Measurements from ENCODE around the gene PREB.

PREB gene

GRCh38 chr2:27148801-27149439, 14.5 kb upstream of the PREB start, which contains the start of gene TCF23:
TSS of gene TCF23 (plus strand) at chr2:27149004. CDS start at chr2:27149134, 130 bp downstream.
- Histone ChIP-seq H3K4me1 (ENCODE audit: insufficient read depth, poor library complexity, severe bottlenecking) (no peaks in the 10 kb centered on the region), H3K27ac (ENCODE audit: poor library complexity, severe bottlenecking) (no peak within 1 kb of the TSS), H3K27me3 (ENCODE audit: insufficient read depth, poor library complexity, severe bottlenecking) (no peaks in the 10 kb centered on the region), H3K36me3 (ENCODE audit: low read depth) (no peaks in the 10 kb centered on the region), H3K9me3 (ENCODE audit: severe bottlenecking) (no peaks in the 10 kb centered on the region), H3K4me3 (ENCODE audit: severe bottlenecking) (no peak within 1 kb of the TSS)
- no peak for TF ChIP-seq CTCF (IDR thresholded peaks at IDR 0.05; ENCODE audit: poor library complexity, severe bottlenecking)
- ATAC-seq (ENCODE audit: low read depth) (no peak), DNase-seq (ENCODE audit: low spot score) (no peak)

- H3K27me3 ChIP-seq (ENCODE audit: insufficient read depth, poor library complexity, severe bottlenecking): no peaks in the 10 kb centered on the region
- no peak for DNase-seq (ENCODE audit: low spot score)
- no peak for TF ChIP-seq CTCF (IDR thresholded peaks at IDR 0.05; ENCODE audit: poor library complexity, severe bottlenecking)
- H3K27ac ChIP-seq (ENCODE audit: poor library complexity, severe bottlenecking): no peak overlapping the region
- no peaks in the 10 kb centered on the region for H3K36me3 ChIP-seq (ENCODE audit: low read depth)
- H3K4me1 ChIP-seq (ENCODE audit: insufficient read depth, poor library complexity, severe bottlenecking): no peaks in the 10 kb centered on the region
- ATAC-seq (ENCODE audit: low read depth): no peak
- H3K4me3 ChIP-seq (ENCODE audit: severe bottlenecking): no peak overlapping the region
- H3K9me3 ChIP-seq (ENCODE audit: severe bottlenecking): no peaks in the 10 kb centered on the region
These were observed 13.5 kb upstream of the PREB start for GRCh38 chr2:27147935-27148334.

GRCh38 chr2:27145682-27146081, 11.2 kb upstream of the PREB start:
- ATAC-seq (ENCODE audit: low read depth) (no peak), DNase-seq (ENCODE audit: low spot score) (no peak)
- Histone ChIP-seq H3K4me1 (ENCODE audit: insufficient read depth, poor library complexity, severe bottlenecking) (no peaks in the 10 kb centered on the region), H3K4me3 (ENCODE audit: severe bottlenecking) (no peak overlapping the region), H3K36me3 (ENCODE audit: low read depth) (no peaks in the 10 kb centered on the region), H3K27me3 (ENCODE audit: insufficient read depth, poor library complexity, severe bottlenecking) (no peaks in the 10 kb centered on the region), H3K27ac (ENCODE audit: poor library complexity, severe bottlenecking) (no peak overlapping the region), H3K9me3 (ENCODE audit: severe bottlenecking) (no peaks in the 10 kb centered on the region)
- no peak for TF ChIP-seq CTCF (IDR thresholded peaks at IDR 0.05; ENCODE audit: poor library complexity, severe bottlenecking)

GRCh38 chr2:27143285-27143684, 8.8 kb upstream of the PREB start:
- no peaks in the 10 kb centered on the region for H3K4me1 ChIP-seq (ENCODE audit: insufficient read depth, poor library complexity, severe bottlenecking)
- ATAC-seq (ENCODE audit: low read depth) (no peak), DNase-seq (ENCODE audit: low spot score) (no peak)
- H3K27ac ChIP-seq (ENCODE audit: poor library complexity, severe bottlenecking): no peak overlapping the region
- no peaks in the 10 kb centered on the region for H3K36me3 ChIP-seq (ENCODE audit: low read depth)
- H3K9me3 ChIP-seq (ENCODE audit: severe bottlenecking): no peaks in the 10 kb centered on the region
- H3K27me3 ChIP-seq (ENCODE audit: insufficient read depth, poor library complexity, severe bottlenecking): no peaks in the 10 kb centered on the region
- no peak overlapping the region for H3K4me3 ChIP-seq (ENCODE audit: severe bottlenecking)
- no peak for TF ChIP-seq CTCF (IDR thresholded peaks at IDR 0.05; ENCODE audit: poor library complexity, severe bottlenecking)

GRCh38 chr2:27139310-27139709, 4.9 kb upstream of the PREB start, which contains the start of gene PRR30:
TSS of gene PRR30 (minus strand) at chr2:27139410. CDS start at chr2:27138329, 1,081 bp downstream.
- DNase-seq (ENCODE audit: low spot score) (no peak), ATAC-seq (ENCODE audit: low read depth) (no peak)
- Histone ChIP-seq H3K27ac (ENCODE audit: poor library complexity, severe bottlenecking) (no peak within 1 kb of the TSS), H3K4me3 (ENCODE audit: severe bottlenecking) (no peak within 1 kb of the TSS), H3K36me3 (ENCODE audit: low read depth) (no peaks in the 10 kb centered on the region), H3K27me3 (ENCODE audit: insufficient read depth, poor library complexity, severe bottlenecking) (no peaks in the 10 kb centered on the region), H3K4me1 (ENCODE audit: insufficient read depth, poor library complexity, severe bottlenecking) (no peaks in the 10 kb centered on the region), H3K9me3 (ENCODE audit: severe bottlenecking) (no peaks in the 10 kb centered on the region)
- TF ChIP-seq CTCF (IDR thresholded peaks at IDR 0.05; ENCODE audit: poor library complexity, severe bottlenecking): no peak

Data from RWPE2 (cell line).